Liver (tissue), 9 donors: ENCODE measurements around the gene MRPL10. TPM values are rescaled to one million over a fixed set of nuclear protein-coding genes. Genes with fewer than 3 reads are reported as not detected.

Experiments used
- DNase-seq: peaks from one replicate; pipeline ENCODE4 v3.0.0-alpha.2; 2017; ENCODE audit warnings: low spot score
- H3K27ac ChIP-seq, 2 donors: one replicate each; pipeline ENCODE4 v1.7.0; 2013; ENCODE audit warnings: inconsistent platforms in 2 of 2, low read length in 2 of 2, control low read depth in 1 of 2, low read depth in 1 of 2, mild to moderate bottlenecking in 1 of 2
- H3K27me3 ChIP-seq, 4 donors: one replicate each; pipeline versions ENCODE4 v1.6.1 to v1.7.0; 2013; ENCODE audit warnings: low read length in 3 of 4, inconsistent platforms in 1 of 4, mild to moderate bottlenecking in 1 of 4, moderate library complexity in 1 of 4; ENCODE audit not compliant: control insufficient read depth in 4 of 4, insufficient read depth in 4 of 4
- H3K36me3 ChIP-seq, 4 donors: one replicate each; pipeline versions ENCODE4 v1.6.1 to v1.7.0; 2013; ENCODE audit warnings: low read length in 3 of 4, mild to moderate bottlenecking in 3 of 4, low read depth in 1 of 4, moderate library complexity in 1 of 4; ENCODE audit not compliant: control insufficient read depth in 4 of 4, insufficient read depth in 3 of 4
- H3K4me1 ChIP-seq, 4 donors: one replicate each; pipeline versions ENCODE4 v1.6.1 to v1.7.0; 2013; ENCODE audit warnings: low read length in 3 of 4, mild to moderate bottlenecking in 3 of 4, moderate library complexity in 1 of 4; ENCODE audit not compliant: control insufficient read depth in 4 of 4, insufficient read depth in 4 of 4
- H3K4me3 ChIP-seq, 3 donors: one replicate each; pipeline versions ENCODE4 v1.6.1 to v1.7.0; 2013; ENCODE audit warnings: low read length in 3 of 3, control low read depth in 1 of 3, low read depth in 1 of 3, mild to moderate bottlenecking in 1 of 3
- H3K9ac ChIP-seq, 2 donors: one replicate each; pipeline ENCODE4 v1.7.0; 2013; ENCODE audit warnings: low read length in 2 of 2, mild to moderate bottlenecking in 2 of 2, moderate library complexity in 2 of 2, control low read depth in 1 of 2, low read depth in 1 of 2
- H3K9me3 ChIP-seq, 4 donors: one replicate each; pipeline versions ENCODE4 v1.6.1 to v1.7.0; 2013; ENCODE audit warnings: low read length in 3 of 4; ENCODE audit not compliant: control insufficient read depth in 4 of 4
- EGR1 ChIP-seq, 2 donors: IDR thresholded peaks; 2 replicates each; pipeline ENCODE4 v1.6.1; 2016 to 2018; ENCODE audit warnings: antibody characterized with exemption in 2 of 2, low read depth in 2 of 2
- FOXA1 ChIP-seq: IDR thresholded peaks from 2 replicates; pipeline ENCODE4 v1.6.1; 2016; ENCODE audit warnings: antibody characterized with exemption
- HNF4A ChIP-seq, 2 donors: conservative IDR thresholded peaks; 2 replicates each; pipeline ENCODE4 v1.6.1; 2016; ENCODE audit warnings: antibody characterized with exemption in 2 of 2, mild to moderate bottlenecking in 2 of 2
- HNF4G ChIP-seq: IDR thresholded peaks from 2 replicates; pipeline ENCODE4 v1.6.1; 2016; ENCODE audit warnings: antibody characterized with exemption
- JUND ChIP-seq, 2 donors: IDR thresholded peaks; 2 replicates each; pipeline ENCODE4 v1.6.1; 2016; ENCODE audit warnings: antibody characterized with exemption in 2 of 2
- NR2F2 ChIP-seq: IDR thresholded peaks from 2 replicates; pipeline ENCODE4 v1.6.1; 2016; ENCODE audit warnings: antibody characterized with exemption
- RXRA ChIP-seq, 2 donors: IDR thresholded peaks; 2 replicates each; pipeline ENCODE4 v1.6.1; 2017 to 2018; ENCODE audit warnings: antibody characterized with exemption in 2 of 2, mild to moderate bottlenecking in 1 of 2
- SP1 ChIP-seq: IDR thresholded peaks from 2 replicates; pipeline ENCODE4 v1.6.1; 2018; ENCODE audit warnings: antibody characterized with exemption, mild to moderate bottlenecking
- TAF1 ChIP-seq: conservative IDR thresholded peaks from 2 replicates; pipeline ENCODE4 v1.6.1; 2016; ENCODE audit warnings: antibody characterized with exemption, mild to moderate bottlenecking
- YY1 ChIP-seq: IDR thresholded peaks from 2 replicates; pipeline ENCODE4 v1.6.1; 2016; ENCODE audit warnings: antibody characterized with exemption, mild to moderate bottlenecking
- WGBS: extraction: QIAGEN DNeasy Blood & Tissue Kit; methylation state at CpG from one replicate; pipeline ENCODE4 v1.1.7; 2013; 5-methylcytosine and 5-hydroxymethylcytosine counted together
- polyA plus RNA-seq, 2 donors: library from polyadenylated mRNA; stranded (reverse) in 1 of 2; unstranded in 1 of 2; fragments of 200-250 nt in 1 of 2; fragments of >200 nt in 1 of 2; fragmentation: Nextera tagmentation in 1 of 2; extraction: Ambion mirVana in 1 of 2; gene quantifications; one replicate each; pipeline versions ENCODE4 v1.2.1 to v1.2.3, GENCODE V29; 2013 to 2015
- total RNA-seq, 2 donors: library from RNA; depleted of rRNA; stranded (reverse); fragments of >200 nt; gene quantifications; one replicate each; pipeline ENCODE4 v1.2.3, GENCODE V29; 2014
- TF ChIP-seq, protein P1 (sequence below): IDR thresholded peaks from 2 replicates; pipeline ENCODE4 v1.6.1; 2016; ENCODE audit warnings: antibody characterized with exemption
- TF ChIP-seq, protein P2 (sequence below): IDR thresholded peaks from 2 replicates; pipeline ENCODE4 v1.6.1; 2016; ENCODE audit warnings: antibody characterized with exemption
- TF ChIP-seq, protein P3 (sequence below): fragments of 150-350 bp; IDR thresholded peaks from 2 replicates; pipeline ENCODE4 v1.5.1; 2017; ENCODE audit warnings: improper control_type of control experiment, low read depth, low read length; ENCODE audit not compliant: missing input control
- donor health status: healthy.
- donor health status: healthy.
- donor health status: healthy.
- donor health status: healthy.
- donor health status: healthy.

MRPL10 gene
- total and polyA plus RNA-seq, 4 donors, result 10.2 to 24.9 (median 12.9) TPM

DNA sequence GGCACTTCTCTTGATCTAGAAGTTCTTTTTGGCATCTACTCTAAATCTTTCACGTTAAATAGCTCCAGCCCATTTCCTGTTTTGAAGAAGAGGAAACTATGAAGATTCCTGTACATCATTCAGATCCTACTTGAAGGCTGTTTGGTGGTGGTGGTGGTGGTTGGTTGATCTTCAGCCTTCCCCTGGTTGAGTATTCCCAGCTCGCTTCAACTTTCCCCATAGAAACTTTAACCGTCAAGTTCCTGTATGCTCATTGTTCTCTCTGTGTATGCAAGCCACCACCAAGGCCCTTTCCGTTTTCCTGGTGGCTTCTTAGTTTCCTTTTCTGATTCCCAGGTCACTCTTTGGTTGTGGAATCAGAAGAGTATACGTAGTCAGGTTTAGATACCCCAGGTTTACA lies 3.4 kb upstream of the MRPL10 start:
- H3K36me3 ChIP-seq, result peaks cover 0 to 15% (median 4%) of the 10 kb centered on the region in 4 donors
- WGBS, result 70% methylated on average over 5 of the region's 5 CpGs
- H3K9me3 ChIP-seq, result no peaks in the 10 kb centered on the region
- H3K27ac ChIP-seq, result no peak overlapping the region
- H3K27me3 ChIP-seq, result no peaks in the 10 kb centered on the region
- peaks cover 7 to 39% (median 27%) of the 10 kb centered on the region in 4 donors for H3K4me1 ChIP-seq
- TF ChIP-seq NR2F2 (no peak), RXRA (IDR thresholded peaks at IDR 0.05) (no peak)
- TF ChIP-seq, protein P1, sequence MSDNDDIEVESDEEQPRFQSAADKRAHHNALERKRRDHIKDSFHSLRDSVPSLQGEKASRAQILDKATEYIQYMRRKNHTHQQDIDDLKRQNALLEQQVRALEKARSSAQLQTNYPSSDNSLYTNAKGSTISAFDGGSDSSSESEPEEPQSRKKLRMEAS, result no peak
- no peak overlapping the region for H3K4me3 ChIP-seq
- no peak for DNase-seq
- no peak overlapping the region for H3K9ac ChIP-seq

DNA sequence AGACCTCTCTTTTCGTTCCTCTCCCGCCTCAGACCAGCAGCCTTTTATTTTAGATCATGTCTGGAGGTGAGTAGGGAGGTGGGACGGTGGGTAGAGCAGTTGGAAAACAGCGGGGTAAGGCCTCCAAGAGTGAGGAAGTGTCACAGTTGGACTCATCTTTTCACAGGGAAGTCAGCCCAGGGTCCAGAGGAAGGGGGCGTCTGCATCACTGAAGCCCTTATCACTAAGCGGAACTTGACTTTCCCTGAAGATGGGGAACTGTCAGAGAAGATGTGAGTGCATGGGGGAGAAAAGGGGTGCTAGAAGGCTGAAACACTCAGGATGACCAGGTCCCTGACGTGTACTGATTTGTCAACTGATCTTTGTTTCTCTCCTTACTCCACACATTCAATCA lies 590 bp upstream of the MRPL10 start:
- Histone ChIP-seq H3K27ac (peak overlapping the region in 1 of 2 donors; percentile 38), H3K27me3 (no peaks in the 10 kb centered on the region), H3K9me3 (no peaks in the 10 kb centered on the region), H3K4me1 (peaks cover 7 to 27% (median 23%) of the 10 kb centered on the region in 4 donors), H3K9ac (no peak overlapping the region), H3K4me3 (peak overlapping the region; percentile 50 to 99 (median 63)), H3K36me3 (peaks cover 4 to 21% (median 8%) of the 10 kb centered on the region in 4 donors)
- TF ChIP-seq YY1 (no peak), JUND (IDR thresholded peaks at IDR 0.05) (no peak), RXRA (IDR thresholded peaks at IDR 0.05) (no peak), SP1 (no peak), TAF1 (no peak), FOXA1 (no peak), HNF4A (conservative IDR thresholded peaks at IDR 0.05) (no peak)
- TF ChIP-seq, protein P2, sequence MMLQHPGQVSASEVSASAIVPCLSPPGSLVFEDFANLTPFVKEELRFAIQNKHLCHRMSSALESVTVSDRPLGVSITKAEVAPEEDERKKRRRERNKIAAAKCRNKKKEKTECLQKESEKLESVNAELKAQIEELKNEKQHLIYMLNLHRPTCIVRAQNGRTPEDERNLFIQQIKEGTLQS, result no peak
- 10% methylated on average over 7 of the region's 7 CpGs for WGBS
- DNase-seq, result no peak

DNA sequence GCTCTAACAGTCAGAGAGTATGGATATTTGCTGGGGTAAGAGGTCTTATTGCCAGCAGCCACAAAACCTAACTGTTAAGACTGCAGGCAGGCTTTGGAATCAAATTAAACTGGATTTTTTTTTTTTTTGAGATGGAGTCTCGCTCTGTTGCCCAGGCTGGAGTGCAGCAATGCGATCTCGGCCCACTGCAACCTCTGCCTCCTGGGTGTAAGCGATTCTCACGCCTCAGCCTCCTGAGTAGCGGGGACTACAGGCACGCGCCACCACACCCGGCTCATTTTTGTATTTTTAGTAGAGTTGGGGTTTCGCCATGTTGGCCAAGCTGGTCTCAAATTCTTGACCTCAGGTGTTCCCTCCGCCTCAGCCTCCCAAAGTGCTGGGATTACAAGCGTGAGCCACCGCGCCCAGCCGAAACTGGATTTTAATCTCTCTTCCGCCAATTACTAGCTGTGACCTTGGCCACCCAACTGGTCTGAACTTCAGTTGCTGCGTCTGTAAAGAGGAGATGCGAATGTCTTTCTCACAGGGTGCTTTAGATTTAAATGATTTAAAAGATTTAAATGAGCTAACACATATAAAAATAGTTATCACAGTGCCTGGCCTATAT lies 842 bp downstream of the MRPL10 start:
- peak overlapping the region; percentile 67 to 78 for H3K27ac ChIP-seq
- H3K9me3 ChIP-seq, result no peaks in the 10 kb centered on the region
- peaks cover 7 to 27% (median 23%) of the 10 kb centered on the region in 4 donors for H3K4me1 ChIP-seq
- TF ChIP-seq EGR1 (IDR thresholded peaks at IDR 0.05; ENCODE audit: low read depth in 2 of 2), result no peak
- H3K27me3 ChIP-seq, result no peaks in the 10 kb centered on the region
- H3K36me3 ChIP-seq, result peaks cover 9 to 21% (median 14%) of the 10 kb centered on the region in 4 donors
- peak overlapping the region; percentile 79 to 82 for H3K9ac ChIP-seq
- peak overlapping the region; percentile 63 to 100 (median 99) for H3K4me3 ChIP-seq
- 67% methylated on average over 18 of the region's 18 CpGs for WGBS
- DNase-seq, result no peak

DNA sequence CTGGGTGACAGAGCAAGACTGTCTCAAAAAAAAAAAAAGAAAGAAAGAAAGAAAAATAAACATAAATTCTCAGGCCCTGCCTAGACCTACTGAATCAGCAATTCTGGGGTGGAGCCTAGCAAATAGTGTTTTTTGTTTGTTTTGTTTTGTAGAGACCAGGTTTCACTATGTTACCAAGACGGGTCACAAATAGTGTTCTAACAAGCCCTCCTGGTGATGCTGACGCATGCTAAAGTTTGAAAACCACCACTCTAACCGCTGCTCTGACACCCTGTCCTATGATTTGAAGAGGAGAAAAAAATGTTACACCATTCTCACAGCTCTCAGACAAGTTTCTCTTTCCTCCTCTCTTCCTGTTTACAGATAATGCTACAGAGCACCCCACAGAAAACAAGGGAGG lies 1.5 kb downstream of the MRPL10 start:
- peak overlapping the region in 1 of 2 donors; percentile 32 for H3K9ac ChIP-seq

More for the DNA sequence above, 1.5 kb downstream of the MRPL10 start:
- DNase-seq, result no peak
- H3K36me3 ChIP-seq, result peaks cover 11 to 25% (median 16%) of the 10 kb centered on the region in 4 donors
- 78% methylated on average over 3 of the region's 3 CpGs for WGBS
- peaks cover 7 to 27% (median 23%) of the 10 kb centered on the region in 4 donors for H3K4me1 ChIP-seq
- H3K9me3 ChIP-seq, result no peaks in the 10 kb centered on the region
- TF ChIP-seq, protein P3, sequence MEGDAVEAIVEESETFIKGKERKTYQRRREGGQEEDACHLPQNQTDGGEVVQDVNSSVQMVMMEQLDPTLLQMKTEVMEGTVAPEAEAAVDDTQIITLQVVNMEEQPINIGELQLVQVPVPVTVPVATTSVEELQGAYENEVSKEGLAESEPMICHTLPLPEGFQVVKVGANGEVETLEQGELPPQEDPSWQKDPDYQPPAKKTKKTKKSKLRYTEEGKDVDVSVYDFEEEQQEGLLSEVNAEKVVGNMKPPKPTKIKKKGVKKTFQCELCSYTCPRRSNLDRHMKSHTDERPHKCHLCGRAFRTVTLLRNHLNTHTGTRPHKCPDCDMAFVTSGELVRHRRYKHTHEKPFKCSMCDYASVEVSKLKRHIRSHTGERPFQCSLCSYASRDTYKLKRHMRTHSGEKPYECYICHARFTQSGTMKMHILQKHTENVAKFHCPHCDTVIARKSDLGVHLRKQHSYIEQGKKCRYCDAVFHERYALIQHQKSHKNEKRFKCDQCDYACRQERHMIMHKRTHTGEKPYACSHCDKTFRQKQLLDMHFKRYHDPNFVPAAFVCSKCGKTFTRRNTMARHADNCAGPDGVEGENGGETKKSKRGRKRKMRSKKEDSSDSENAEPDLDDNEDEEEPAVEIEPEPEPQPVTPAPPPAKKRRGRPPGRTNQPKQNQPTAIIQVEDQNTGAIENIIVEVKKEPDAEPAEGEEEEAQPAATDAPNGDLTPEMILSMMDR, result no peak
- TF ChIP-seq, protein P1, result no peak
- TF ChIP-seq HNF4G (no peak), FOXA1 (no peak), YY1 (no peak), SP1 (no peak)
- H3K27me3 ChIP-seq, result no peaks in the 10 kb centered on the region
- no peak overlapping the region for H3K4me3 ChIP-seq
- no peak overlapping the region for H3K27ac ChIP-seq
